HL-60/S4 treated with retinoic acid at 250 ng/mL for 4 days and 3 days (cell line): ENCODE results near the gene HOOK1.
"Not testable (repeated sequence)": the region's sequence is repeated elsewhere in the genome, so short reads cannot be mapped to it uniquely, and the experiment has no call there.

Source experiments
- in situ Hi-C: fragments of 300-500 bp; cut with MboI; formaldehyde crosslinking; loops from 2 replicates; pipeline ENCODE4 v1.7.0; 2022; ENCODE audit warnings: low sequenced_read_pairs

HOOK1 gene

DNA sequence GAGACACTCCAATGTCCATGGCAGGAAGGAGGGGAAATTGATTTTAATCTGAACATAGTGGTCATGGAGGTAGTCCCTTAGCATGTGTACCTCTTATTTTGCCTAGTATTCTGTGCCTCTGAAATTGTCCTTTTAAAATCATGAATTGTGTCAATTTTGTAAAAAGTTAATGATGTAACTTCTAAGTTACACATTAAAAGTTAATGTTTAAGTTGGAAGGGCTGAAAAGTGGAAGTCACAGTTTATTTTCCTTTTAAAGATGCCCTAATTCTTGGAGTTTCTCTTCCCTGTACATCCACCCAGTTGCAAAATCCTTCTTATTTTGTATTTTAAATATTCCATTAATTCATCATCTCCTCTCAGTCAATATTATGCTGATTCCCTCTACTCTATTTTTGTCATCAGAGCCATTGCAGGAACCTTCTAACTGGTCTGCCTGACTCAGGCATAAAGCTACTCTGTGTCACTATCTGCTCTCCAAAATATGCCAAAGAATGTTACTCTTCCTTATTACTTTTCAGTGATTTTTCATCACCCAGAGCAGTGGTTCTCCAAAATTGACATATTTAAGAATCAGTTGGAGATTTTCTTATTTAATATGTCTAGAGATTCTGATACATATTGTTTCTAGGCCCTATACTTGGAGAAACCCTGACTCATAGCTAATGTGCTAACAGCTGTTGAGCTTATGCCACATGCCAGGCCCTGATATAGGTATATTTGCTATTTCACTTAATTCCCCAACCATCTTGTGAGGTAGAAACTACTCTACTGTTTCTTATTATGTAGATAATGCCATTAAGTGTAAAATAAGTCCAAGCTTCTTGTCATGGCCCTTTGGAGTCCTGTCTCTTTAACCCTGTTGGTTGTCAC, 5.1 kb downstream of the HOOK1 start:
- in situ Hi-C loops = no loop called here

DNA sequence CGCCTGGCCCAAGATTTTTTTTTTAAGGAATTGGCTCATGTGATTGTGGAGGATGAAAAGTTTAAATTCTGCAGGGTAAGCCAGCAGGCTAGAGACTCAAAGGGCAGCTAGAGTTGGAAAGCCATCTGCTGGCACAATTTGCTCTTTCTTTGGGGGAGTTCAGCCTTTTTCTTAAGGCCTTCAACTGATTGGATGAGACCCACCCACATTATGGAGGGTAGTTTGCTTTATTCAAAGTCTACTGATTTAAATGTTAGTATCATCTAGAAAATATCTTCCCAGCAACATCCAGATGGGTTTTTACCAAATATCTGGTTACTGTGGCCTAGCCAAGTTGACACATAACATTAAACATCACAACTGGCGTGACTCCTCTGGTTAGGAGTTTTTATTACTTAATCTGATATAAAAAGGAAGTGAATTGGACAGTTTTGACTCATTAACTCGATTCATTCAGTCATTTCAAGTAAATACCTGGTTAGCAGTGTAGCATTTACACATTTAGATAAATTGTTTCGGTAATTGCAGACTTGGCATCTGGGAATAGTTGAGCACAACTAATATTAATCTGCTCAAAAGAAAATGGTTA, 12.4 kb downstream of the HOOK1 start:
- in situ Hi-C loops = no loop called here

DNA sequence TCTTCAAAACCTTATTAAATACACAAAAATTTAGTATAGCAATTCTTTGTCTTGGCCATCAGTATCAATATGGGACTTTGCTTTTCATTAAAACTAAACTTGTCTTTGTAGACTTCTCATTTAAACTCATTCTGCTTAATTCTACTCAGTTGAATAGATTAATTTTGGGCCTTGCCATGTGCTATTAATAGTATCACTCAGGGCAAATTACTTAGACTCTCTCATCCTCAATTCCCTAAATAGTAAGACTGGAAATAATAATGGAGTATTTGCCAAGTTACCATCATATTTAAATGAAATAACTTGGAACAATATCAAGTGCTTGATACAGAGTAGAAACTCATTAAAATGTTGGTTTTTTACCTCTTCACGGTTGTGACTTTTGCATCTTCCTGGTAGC, 13.4 kb downstream of the HOOK1 start:
- in situ Hi-C loops = no loop called here

DNA sequence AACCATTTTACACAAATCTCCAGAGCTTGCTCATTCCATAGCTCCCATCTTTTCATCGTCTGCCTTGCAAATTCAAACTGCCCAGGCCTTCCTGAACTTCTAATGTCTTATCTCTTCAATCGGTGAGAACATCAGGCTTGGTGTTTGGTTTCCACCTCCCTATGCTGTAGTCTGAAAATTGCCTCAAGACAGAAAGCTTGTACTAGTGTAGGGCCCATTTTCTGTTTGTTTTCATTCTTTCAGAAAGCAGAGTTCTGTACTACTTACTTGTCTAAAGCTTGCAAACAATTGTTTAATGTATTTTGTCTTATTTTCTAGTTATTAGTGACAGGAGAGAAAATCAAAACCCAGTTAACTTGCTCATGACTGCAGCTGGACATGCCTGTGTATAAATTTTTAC, 16.8 kb downstream of the HOOK1 start:
- in situ Hi-C loops = no loop called here

DNA sequence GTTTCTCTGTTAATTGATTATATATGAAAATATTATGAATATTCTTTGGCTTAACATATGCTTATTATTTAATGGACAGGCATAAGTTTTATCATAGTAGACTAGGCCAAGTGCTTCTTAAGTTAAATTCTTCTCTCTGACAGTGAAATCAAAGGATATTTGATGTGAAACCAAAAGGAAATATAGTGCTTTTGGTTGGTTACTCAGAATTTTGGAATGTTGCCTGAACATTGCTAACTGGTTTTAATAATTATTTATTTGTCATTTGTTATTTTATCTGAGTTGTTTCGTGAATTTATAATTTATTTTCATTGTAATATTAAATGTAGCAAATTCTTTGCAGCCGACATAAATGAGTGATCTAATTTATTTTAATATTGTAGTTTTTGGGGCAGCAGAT, 18.3 kb downstream of the HOOK1 start:
- in situ Hi-C loops = no loop called here

DNA sequence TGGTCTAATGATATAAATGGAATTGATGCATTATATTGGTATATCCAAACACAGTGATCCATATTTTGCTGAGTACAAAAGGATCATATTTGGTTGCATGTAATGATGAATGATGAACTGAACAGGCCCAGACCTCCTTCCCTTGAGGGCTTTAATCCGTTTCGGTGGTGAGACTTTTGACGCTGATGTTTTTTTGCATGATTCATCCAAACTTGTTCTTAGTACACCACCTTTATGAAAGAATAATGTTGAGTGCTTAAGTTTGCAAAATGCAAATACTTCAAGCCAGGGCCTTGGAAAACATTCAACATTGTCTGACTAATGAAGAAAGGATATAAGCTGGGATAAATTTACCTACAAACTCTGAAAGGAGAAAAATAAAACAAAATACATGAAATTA, 19.2 kb downstream of the HOOK1 start:
- in situ Hi-C loops = no loop called here

DNA sequence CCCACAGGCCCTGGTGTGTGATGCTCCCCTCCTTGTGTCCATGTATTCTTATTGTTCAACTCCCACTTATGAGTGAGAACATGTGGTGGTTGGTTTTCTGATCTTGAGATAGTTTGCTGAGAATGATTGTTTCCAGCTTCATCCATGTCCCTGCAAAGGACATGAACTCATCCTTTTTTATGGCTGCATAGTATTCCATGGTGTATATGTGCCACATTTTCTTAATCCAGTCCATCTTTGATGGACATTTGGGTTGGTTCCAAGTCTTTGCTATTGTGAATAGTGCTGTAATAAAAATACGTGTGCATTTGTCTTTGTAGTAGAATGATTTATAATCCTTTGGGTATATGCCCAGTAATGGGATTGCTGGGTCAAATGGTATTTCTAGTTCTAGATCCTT, 23.1 kb downstream of the HOOK1 start:
- in situ Hi-C loops = not testable (repeated sequence)

DNA sequence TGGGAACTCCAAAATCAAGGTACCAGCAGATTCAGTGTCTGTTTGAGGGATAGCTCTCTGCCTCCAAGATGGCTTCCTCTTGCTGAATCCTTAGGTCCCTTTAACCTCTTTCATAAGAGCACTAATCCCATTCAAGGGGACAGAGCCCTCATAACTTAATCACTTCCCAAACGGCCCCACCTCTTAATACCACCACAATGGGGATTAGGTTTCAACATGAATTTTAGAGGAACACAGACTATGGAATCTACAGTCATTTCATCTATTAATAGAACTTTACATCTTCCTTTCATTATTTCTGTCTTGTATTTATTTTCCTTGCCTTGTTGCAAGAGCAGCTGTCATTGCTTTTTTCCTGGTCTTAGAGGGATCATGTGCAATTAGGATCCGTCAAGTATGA, 30.3 kb downstream of the HOOK1 start:
- in situ Hi-C loops = no loop called here

DNA sequence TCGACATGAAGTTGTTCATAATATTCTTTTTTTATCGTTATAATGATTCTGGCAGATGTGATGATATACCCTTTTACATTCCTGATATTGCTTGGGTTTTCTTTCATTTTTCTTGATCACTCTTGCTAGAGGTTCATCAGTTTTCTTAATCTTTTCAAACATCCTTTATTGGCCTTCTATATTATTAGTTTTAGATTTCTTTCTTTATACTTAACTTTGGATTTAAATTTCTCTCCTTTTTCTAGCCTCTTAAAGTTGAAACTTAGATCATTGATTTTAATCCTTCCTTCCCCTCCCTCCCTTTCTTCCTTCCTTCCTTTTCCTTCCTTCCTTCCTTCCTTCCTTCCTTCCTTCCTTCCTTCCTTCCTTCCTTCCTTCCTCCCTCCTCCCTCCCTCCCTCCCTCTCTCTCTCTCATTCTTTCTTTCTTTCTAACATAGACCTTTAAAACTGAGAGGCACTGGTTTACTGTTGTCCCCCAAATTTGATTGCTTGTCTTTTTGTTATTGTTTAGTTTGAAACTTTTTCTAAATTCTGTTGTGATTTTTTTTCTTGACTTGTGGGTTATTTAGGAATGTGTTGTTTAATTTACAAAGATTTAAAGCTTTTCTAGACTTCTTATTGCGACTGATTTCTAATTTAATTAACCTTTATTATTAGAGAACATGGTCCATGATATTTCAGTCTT, 31.6 kb downstream of the HOOK1 start:
- in situ Hi-C loops = no loop called here

DNA sequence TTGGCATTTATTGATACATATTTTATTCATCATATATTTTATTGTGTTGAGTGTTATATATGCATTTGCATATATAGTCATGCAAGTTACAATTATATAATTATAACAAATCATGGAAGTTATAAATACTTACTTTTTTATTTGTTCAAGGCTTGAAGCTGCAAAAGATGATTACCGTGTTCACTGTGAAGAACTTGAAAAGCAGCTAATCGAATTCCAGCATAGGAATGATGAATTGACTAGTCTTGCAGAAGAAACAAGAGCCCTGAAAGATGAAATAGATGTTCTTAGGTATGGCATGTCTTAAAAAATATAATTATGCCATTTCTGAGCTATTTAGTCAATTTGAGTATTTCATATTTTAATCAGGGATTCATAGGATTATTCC, 32.1 kb downstream of the HOOK1 start:
- in situ Hi-C loops = no loop called here

DNA sequence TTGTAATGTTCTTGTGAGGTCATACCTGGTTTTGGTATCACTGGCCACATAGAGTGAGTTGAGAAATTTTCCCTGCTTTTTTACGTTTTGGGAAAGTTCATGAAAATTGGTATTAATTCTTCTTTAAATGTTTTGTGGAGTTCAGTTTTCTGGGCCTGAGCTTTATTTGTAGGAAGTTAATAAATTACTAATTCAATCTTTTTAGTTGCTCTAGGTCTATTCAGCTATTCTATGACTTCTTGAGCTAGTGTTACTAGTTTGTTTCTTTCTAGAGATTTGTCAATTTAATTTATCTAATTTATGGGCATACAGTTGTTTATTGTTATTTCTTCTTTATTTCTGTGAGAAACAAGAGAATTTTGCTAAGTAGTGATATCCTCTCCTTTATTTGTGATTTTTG, 37.4 kb downstream of the HOOK1 start:
- in situ Hi-C loops = no loop called here

DNA sequence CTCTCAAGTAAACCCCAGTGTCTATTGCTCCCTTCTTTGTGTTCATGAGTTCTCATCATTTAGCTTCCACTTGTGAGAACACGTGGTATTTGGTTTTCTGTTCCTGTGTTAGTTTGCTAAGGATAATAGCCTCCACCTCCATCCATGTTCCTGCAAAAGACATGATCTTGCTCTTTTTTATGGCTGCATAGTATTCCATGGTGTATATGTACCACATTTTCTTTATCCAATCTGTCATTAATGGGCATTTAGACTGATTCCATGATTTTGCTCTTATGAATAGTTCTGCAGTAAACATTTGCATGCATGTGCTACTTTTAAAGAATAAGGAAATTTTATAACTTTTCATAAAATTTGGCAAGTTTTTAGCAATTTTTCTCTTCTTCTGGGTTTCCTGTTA, 40.5 kb downstream of the HOOK1 start:
- in situ Hi-C loops = not testable (repeated sequence)

DNA sequence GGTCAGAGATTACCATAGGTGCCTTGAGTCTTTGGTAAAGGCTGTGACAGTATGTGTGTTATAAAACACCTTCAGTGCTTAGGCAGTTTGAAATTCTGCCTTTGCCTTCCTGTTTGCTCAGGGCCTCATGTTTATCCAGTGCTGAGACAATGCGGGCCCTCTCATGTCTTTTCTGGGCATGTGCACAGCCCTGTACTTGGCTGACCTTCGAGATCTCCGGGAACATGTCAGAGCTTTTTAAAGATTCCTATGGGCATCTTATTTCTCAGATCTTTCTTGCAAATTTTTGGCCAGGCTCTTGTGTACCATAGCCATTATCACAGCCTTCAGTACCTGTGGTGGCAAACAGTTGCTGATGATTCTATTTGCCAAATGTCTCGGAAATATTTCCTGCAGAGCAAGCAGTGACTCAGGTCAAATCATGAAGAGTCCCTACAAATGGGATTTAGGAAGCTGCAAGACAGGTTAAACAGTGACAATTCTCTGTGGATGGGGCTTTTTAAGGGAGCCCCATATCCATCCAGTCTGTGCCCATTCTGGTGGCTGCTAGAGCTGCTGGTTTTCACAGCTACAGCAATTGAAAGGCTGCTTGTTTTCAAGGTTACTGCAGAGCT, 42.1 kb downstream of the HOOK1 start:
- in situ Hi-C loops = no loop called here

DNA sequence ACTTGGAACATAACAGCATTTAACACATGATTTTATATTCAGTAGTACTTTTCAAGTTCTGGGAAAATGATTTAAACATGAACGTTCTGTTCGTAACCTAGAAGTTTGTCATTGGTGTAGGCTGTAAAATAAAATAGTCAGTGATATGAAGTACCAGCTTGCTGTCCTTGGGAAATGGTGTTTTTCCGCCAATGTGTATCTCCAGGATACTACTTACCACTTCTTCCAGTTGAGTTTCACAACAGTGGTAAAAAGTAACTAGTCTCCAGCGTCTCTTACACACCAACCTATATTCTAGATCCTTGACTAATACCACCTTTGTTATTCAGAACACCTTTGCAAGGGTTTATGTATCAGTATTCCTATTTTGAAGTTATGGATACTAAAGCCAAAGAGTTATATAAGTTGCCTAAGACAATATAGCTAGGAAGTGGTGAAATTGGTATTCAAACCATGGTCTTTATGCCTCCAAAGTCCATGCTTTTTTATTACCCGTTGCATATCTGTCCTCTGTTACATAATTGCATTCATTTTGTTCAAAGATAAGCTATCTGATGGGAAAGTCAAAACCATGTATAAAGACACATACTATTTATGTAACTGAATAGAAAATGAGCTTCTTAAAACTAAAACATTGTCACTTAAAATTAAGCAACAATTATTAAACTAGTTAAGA, 43.1 kb downstream of the HOOK1 start:
- in situ Hi-C loops = no loop called here

DNA sequence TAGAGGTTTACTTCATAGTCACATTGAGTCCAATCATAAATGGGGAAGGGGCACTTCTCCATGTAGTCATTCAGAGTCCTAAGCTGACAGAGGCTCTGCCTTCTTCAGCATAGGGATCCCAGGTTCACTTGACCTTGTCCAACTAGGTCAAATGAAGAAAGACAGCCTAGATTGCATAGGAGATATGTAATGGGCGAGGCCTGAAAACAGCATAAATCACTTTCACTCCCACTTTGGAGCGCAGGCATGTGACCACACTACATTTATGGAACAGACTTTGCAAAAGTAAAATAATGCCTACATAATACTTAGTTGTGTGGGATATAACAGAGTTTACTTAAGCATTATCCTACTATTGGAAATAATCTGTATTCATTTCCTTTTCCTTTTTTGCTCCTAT, 51.7 kb downstream of the HOOK1 start:
- in situ Hi-C loops = no loop called here

DNA sequence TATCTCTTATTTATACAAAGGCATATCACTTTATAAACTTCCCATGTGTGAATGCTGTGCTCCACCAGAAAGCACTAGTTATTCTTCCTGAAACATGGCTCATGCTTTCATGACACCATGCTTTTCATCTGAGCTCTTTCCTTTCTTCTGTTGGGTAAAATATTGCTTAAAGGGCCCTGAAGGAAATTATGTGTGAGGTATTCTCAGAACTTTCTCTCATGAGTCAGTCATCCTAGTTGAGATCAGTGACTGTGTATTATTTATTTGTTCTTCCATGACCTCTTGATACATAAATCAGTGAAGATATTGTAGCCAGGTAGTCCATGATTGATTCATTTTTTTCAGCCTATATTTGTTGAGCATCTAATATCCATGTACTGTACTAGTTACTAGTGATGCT, 57.0 kb downstream of the HOOK1 start:
- in situ Hi-C loops = no loop called here

DNA sequence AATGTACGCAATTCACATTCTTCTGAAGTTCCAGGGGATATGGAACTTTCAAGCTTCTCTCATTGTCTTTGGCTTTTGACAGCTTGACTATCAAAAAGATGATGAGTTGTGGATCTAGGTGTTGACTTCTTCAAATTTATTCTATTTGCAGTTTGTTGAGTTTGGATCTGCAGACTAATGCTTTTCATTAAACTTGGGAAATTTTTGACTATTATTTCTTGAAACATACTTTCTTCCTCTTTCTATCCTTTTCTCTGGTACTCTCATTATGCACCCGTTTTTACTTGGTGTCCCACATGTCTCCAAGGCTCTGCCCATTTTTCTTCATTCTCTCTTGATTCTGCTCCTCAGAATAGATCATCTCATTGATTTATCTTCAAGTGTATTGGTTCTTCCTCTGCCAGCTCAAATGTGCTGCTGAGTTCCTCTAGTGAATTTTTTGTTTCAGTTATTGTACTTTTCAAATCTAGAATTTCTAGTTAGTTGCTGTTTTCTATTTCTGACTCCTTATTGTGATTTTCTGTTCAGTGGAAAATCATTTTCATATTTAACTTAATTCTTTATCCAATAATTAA, 62.4 kb downstream of the HOOK1 start:
- in situ Hi-C loops = no loop called here

DNA sequence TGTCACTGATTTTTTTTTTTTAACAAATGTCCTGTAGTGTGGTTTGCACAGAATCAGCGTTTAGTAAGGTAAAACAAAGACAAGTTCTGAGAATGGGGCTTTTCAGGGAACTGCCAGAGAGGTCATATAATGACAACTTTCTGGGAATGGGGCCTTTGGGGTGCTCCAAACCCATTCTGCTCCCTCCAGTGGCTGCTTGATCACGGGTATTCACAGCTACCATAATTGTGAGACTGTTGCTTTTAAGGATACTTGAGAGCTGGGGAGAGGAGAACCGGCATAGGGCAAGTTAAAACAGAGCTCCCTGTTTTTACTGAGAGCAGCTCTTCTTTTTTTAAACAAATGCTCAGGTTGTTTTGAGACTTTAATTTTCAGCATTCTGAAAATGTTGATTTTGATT, 63.6 kb downstream of the HOOK1 start:
- in situ Hi-C loops = no loop called here

DNA sequence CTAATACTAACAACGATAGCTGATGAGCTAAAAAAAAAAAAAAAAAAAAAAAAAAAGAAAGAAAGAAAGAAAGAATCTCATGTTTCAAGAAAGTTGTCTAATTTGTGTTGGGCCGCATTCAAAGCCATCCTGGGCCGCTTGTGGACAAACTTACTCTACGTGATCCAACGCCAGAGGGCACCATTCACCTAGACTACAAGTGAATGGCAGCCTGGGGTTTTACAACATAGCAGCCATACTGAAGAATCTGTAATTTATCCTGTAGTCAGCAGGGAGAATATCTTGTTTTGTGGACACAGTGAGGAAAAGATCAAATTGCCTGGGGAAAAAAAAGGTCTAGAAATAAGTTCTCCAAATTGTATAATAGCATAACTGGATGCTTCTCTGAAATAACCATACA, 64.8 kb downstream of the HOOK1 start:
- in situ Hi-C loops = no loop called here

DNA sequence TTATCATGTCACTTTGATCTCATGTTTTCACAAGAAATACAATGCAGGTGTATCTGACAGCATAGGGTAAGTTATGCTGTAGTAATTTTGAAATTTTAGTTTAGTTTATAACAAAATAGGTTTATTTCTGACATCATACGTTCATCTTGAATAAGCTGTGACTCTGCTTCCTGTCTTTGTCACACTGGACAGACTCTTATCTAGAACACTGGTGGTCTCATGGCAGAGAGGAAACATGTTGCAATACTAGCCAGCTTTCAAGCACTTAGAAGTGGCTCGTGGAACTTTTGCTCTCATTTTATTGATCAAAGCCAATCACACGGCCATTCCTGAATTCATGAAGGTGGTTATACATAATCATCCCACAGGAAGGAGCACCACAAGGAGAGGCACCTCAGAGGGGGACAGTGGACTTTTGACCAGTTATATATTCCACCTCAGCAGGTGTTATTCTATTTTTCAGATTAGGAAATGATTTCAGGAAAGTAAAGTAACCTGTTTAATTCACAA, 65.3 kb downstream of the HOOK1 start:
- in situ Hi-C loops = no loop called here

DNA sequence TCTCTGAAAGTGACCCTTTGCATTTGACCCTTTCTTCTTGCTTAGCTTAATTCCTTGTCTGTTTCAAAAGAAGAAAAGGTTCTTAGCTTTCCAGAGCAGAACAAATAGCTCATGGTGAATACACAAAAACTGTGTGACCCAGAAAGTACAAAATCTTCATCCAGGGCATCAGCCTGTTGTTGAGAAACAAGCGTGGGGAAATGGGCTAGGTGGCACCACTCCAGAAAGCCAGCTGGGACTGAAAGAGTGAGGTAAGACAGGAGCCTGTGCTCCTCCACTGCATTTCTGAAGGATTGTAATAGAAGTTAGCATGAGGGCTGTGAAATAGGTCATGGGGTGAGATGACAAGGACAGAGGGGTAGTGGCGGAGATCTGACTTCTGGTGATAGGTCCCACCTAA, 66.0 kb downstream of the HOOK1 start:
- in situ Hi-C loops = no loop called here
